ENCODE data around the gene NSG2. TPM values are rescaled to one million over a fixed set of nuclear protein-coding genes. Genes with fewer than 3 reads are reported as not detected.

The NSG2 gene
- total and polyA plus RNA-seq, 2 of the 4 experiments (the other 2 are of a cell fraction) = not detected

DNA sequence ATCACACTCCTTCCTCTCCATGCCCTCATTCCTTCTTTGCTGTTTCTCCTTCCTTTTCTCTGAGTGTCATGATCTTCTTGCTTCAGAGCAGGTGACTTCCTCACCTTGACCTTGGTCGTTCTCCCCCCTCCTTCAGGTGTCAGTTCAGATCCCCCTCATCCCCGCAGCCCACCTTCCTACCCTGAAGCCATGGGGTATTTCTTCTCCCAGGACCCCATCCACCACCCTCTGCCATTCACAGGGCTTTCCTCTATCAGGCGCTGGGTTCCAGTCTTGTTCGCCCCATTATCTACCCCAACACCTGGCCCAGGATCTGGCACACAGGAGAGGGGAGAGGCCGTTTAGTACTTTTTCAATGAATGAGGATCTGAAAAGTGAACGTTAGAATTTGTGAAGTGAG is 101.0 kb downstream of the NSG2 start:
- Histone ChIP-seq H3K9me1 (ENCODE audit: insufficient read depth, low read length) (no peaks in the 10 kb centered on the region), H2BK120ac (ENCODE audit: low read depth, low read length) (no peak overlapping the region), H3K23ac (ENCODE audit: low read depth, low read length) (no peak overlapping the region), H3K79me1 (ENCODE audit: low read depth in 1 of 2, low read length in 2 of 2) (no peaks in the 10 kb centered on the region), H4K8ac (ENCODE audit: low read depth in 2 of 2, low read length in 2 of 2) (no peak overlapping the region), H3K56ac (ENCODE audit: extremely low read depth, insufficient read depth, low read length) (no peak overlapping the region), H3K9ac (ENCODE audit: low read depth, low read length) (no peak overlapping the region), H4K5ac (ENCODE audit: low read depth, low read length) (no peak overlapping the region), H3K36me3 (ENCODE audit: control insufficient read depth, insufficient read depth, low read length) (no peaks in the 10 kb centered on the region), H3K27me3 (ENCODE audit: control insufficient read depth, insufficient read depth, low read length) (no peaks in the 10 kb centered on the region), H2BK15ac (ENCODE audit: low read depth, low read length) (no peak overlapping the region), H2BK5ac (ENCODE audit: low read depth, low read length, poor library complexity, severe bottlenecking) (no peak overlapping the region), H3K18ac (ENCODE audit: low read depth, low read length) (no peak overlapping the region), H2AK9ac (replicated peaks; ENCODE audit: low read depth, low read length, poor library complexity) (no peak overlapping the region), H3K4me2 (ENCODE audit: low read depth, low read length) (no peak overlapping the region), H3K27ac (ENCODE audit: insufficient read depth, low read length) (no peak overlapping the region), H3K4me1 (ENCODE audit: control insufficient read depth, insufficient read depth, low read length) (no peaks in the 10 kb centered on the region), H4K91ac (ENCODE audit: insufficient read depth, low read depth, low read length) (no peak overlapping the region), H2AK5ac (ENCODE audit: low read depth, low read length) (no peak overlapping the region), H2AFZ (replicated peaks; ENCODE audit: low read length, poor library complexity) (no peak overlapping the region), H3K9me3 (ENCODE audit: control insufficient read depth, insufficient read depth, low read length) (peaks cover 24% of the 10 kb centered on the region), H4K20me1 (ENCODE audit: insufficient read depth, low read length) (no peaks in the 10 kb centered on the region), H3K14ac (replicated peaks; ENCODE audit: low read depth, low read length) (no peak overlapping the region), H2BK20ac (ENCODE audit: low read depth, low read length) (no peak overlapping the region), H3K4me3 (ENCODE audit: insufficient read depth, low read depth, low read length) (no peak overlapping the region), H3K4ac (ENCODE audit: low read depth, low read length) (no peak overlapping the region)
- dilution Hi-C loops (cut with HindIII; ENCODE audit: low sequenced_read_pairs, unreplicated experiment) = no loop called here
- no peak for DNase-seq
- CTCF ChIA-PET = no interaction called here
- POLR2A ChIA-PET (ENCODE audit: unreplicated experiment) = no interaction called here
- intact Hi-C loops (cut with micrococcal nuclease) = no loop called here
- BruUV-seq (replicated peaks) = no TSS peak
- TF ChIP-seq FOS (IDR thresholded peaks at IDR 0.05; ENCODE audit: low read depth, low read length) (no peak), POLR2A (IDR thresholded peaks at IDR 0.05; ENCODE audit: low read depth, low read length) (no peak), RFX5 (IDR thresholded peaks at IDR 0.05; ENCODE audit: low read depth, low read length) (no peak), CEBPB (IDR thresholded peaks at IDR 0.05; ENCODE audit: low read depth, low read length) (no peak), RCOR1 (IDR thresholded peaks at IDR 0.05; ENCODE audit: insufficient replicate concordance, low read length) (no peak), CHD1 (IDR thresholded peaks at IDR 0.05; ENCODE audit: low read depth, low read length) (no peak), RAD21 (IDR thresholded peaks at IDR 0.05; ENCODE audit: low read length) (no peak), NFE2L2 (IDR thresholded peaks at IDR 0.05; ENCODE audit: low read depth, low read length) (no peak), MAZ (IDR thresholded peaks at IDR 0.05; ENCODE audit: borderline replicate concordance, low read depth, low read length) (no peak), MAFK (IDR thresholded peaks at IDR 0.05; ENCODE audit: low read depth, low read length) (no peak), SMC3 (IDR thresholded peaks at IDR 0.05; ENCODE audit: low read depth, low read length) (no peak), MXI1 (IDR thresholded peaks at IDR 0.05; ENCODE audit: borderline replicate concordance, low read depth, low read length) (no peak), BHLHE40 (IDR thresholded peaks at IDR 0.05; ENCODE audit: low read depth, low read length) (no peak)
- TF ChIP-seq, protein P1, sequence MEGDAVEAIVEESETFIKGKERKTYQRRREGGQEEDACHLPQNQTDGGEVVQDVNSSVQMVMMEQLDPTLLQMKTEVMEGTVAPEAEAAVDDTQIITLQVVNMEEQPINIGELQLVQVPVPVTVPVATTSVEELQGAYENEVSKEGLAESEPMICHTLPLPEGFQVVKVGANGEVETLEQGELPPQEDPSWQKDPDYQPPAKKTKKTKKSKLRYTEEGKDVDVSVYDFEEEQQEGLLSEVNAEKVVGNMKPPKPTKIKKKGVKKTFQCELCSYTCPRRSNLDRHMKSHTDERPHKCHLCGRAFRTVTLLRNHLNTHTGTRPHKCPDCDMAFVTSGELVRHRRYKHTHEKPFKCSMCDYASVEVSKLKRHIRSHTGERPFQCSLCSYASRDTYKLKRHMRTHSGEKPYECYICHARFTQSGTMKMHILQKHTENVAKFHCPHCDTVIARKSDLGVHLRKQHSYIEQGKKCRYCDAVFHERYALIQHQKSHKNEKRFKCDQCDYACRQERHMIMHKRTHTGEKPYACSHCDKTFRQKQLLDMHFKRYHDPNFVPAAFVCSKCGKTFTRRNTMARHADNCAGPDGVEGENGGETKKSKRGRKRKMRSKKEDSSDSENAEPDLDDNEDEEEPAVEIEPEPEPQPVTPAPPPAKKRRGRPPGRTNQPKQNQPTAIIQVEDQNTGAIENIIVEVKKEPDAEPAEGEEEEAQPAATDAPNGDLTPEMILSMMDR (conservative IDR thresholded peaks at IDR 0.05; ENCODE audit: low read depth, low read length) = no peak
- TF ChIP-seq, protein P2, sequence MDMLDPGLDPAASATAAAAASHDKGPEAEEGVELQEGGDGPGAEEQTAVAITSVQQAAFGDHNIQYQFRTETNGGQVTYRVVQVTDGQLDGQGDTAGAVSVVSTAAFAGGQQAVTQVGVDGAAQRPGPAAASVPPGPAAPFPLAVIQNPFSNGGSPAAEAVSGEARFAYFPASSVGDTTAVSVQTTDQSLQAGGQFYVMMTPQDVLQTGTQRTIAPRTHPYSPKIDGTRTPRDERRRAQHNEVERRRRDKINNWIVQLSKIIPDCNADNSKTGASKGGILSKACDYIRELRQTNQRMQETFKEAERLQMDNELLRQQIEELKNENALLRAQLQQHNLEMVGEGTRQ (IDR thresholded peaks at IDR 0.05; ENCODE audit: low read depth, low read length) = no peak
- TF ChIP-seq, protein P3, sequence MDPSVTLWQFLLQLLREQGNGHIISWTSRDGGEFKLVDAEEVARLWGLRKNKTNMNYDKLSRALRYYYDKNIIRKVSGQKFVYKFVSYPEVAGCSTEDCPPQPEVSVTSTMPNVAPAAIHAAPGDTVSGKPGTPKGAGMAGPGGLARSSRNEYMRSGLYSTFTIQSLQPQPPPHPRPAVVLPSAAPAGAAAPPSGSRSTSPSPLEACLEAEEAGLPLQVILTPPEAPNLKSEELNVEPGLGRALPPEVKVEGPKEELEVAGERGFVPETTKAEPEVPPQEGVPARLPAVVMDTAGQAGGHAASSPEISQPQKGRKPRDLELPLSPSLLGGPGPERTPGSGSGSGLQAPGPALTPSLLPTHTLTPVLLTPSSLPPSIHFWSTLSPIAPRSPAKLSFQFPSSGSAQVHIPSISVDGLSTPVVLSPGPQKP (IDR thresholded peaks at IDR 0.05; ENCODE audit: borderline replicate concordance, low read depth, low read length) = no peak
- ATAC-seq (ENCODE audit: low read depth) = no peak
- in situ Hi-C loops (cut with MboI; ENCODE audit: low sequenced_read_pairs) = no loop called here
- no CpG with 5 or more reads among the region's 6 CpGs for WGBS, 2 experiments (ENCODE audit: extremely low coverage in 2 of 2, insufficient read length in 1 of 2)
